ENCODE results near the gene NEK2. TPM values are rescaled to one million over a fixed set of nuclear protein-coding genes. Genes with fewer than 3 reads are reported as not detected.
"Not testable (repeated sequence)": the region's sequence is repeated elsewhere in the genome, so short reads cannot be mapped to it uniquely, and the experiment has no call there.

Gene NEK2
- total RNA-seq (10 to 100 TPM in 1 of 5 experiments, under 1 TPM in 3, not detected in 1; 0.16 to 26.5 (median 0.25) TPM), polyA plus RNA-seq (under 1 TPM in 1 of 2 donors, not detected in 1; 0.11 TPM), total RNA-seq (not detected)

- POLR2A ChIA-PET = interaction anchor here (1.4 kb wide), 1 partner anchor 15 kb away, joined by 3 read pairs; no protein-coding TSS in a partner anchor
- peak; percentile 53 to 90 (median 85) for DNase-seq
- Histone ChIP-seq H3K27ac (ENCODE audit: low read depth, low read length) (peak within 1 kb of the TSS; percentile 56), H3K9me3 (ENCODE audit: control insufficient read depth in 2 of 3, low read length in 3 of 3) (no peaks in the 10 kb centered on the region), H3K4me1 (ENCODE audit: control insufficient read depth in 2 of 2, insufficient read depth in 2 of 2, low read length in 2 of 2) (peaks cover 5 to 7% of the 10 kb centered on the region in 2 donors), H3K36me3 (ENCODE audit: control insufficient read depth in 2 of 3, insufficient read depth in 3 of 3, low read length in 3 of 3) (no peaks in the 10 kb centered on the region), H3K4me3 (ENCODE audit: low read length) (peak within 1 kb of the TSS; percentile 76), H3K27me3 (ENCODE audit: control insufficient read depth in 2 of 2, insufficient read depth in 2 of 2, low read length in 2 of 2) (no peaks in the 10 kb centered on the region)
- CTCF ChIA-PET = interaction anchor here (2.2 kb wide), 1 partner anchor 360 kb away, joined by 5 read pairs; the partner anchor contains the start of genes DTL and INTS7
- Mint-ChIP-seq H3K27me3 (no peaks in the 10 kb centered on the region), H3K27ac (peak within 1 kb of the TSS; percentile 45 to 88 (median 80)), H3K4me3 (peak within 1 kb of the TSS; percentile 88 to 96 (median 92)), H3K4me1 (peaks cover 8 to 38% (median 13%) of the 10 kb centered on the region in 7 donors), H3K36me3 (peaks cover 0 to 17% (median 0%) of the 10 kb centered on the region in 5 donors), H3K9me3 (peaks cover 0 to 2% (median 0%) of the 10 kb centered on the region in 11 donors)
- peak; percentile 97 for ATAC-seq
- intact Hi-C loops (cut with micrococcal nuclease) = loop anchor here (1.0 to 5.0 kb wide), 11 partner anchors 96 to 1340 kb away; partner anchors contain the start of genes DTL (in 2 of the 2), INTS7 (in 2 of the 2), SLC30A1 (in 2 of the 2) and ANGEL2 (in 1 of the 2)
Measured at GRCh38 chr1:211675230-211676105, at the start of gene NEK2. Gene NEK2 (minus strand): TSS chr1:211675621. CDS start chr1:211675479, 142 bp downstream.

GRCh38 chr1:211724687-211725196, 49.3 kb upstream of the NEK2 start:
- Histone ChIP-seq H3K9me3 (ENCODE audit: control insufficient read depth in 2 of 3, low read length in 3 of 3) (no peaks in the 10 kb centered on the region), H3K27ac (ENCODE audit: low read depth, low read length) (no peak overlapping the region), H3K4me3 (ENCODE audit: low read length) (no peak overlapping the region), H3K36me3 (ENCODE audit: control insufficient read depth in 2 of 3, insufficient read depth in 3 of 3, low read length in 3 of 3) (no peaks in the 10 kb centered on the region), H3K27me3 (ENCODE audit: control insufficient read depth in 2 of 2, insufficient read depth in 2 of 2, low read length in 2 of 2) (no peaks in the 10 kb centered on the region), H3K4me1 (ENCODE audit: control insufficient read depth in 2 of 2, insufficient read depth in 2 of 2, low read length in 2 of 2) (no peaks in the 10 kb centered on the region)
- no peaks in the 10 kb centered on the region for H3K36me3 Mint-ChIP-seq
- intact Hi-C loops (cut with micrococcal nuclease) = no loop called here
- H3K27me3 Mint-ChIP-seq = peaks cover 3 to 12% (median 6%) of the 10 kb centered on the region in 5 donors
- ChIA-PET POLR2A (no interaction called here), CTCF (no interaction called here)
- H3K9me3 Mint-ChIP-seq = peaks cover 0 to 5% (median 0%) of the 10 kb centered on the region in 11 donors
- DNase-seq = no peak
- no peak overlapping the region for H3K27ac Mint-ChIP-seq
- H3K4me1 Mint-ChIP-seq = no peaks in the 10 kb centered on the region
- no peak for ATAC-seq
- H3K4me3 Mint-ChIP-seq = no peak overlapping the region

GRCh38 chr1:211723273-211723672, 47.9 kb upstream of the NEK2 start:
- ATAC-seq = no peak
- Mint-ChIP-seq H3K27ac (no peak overlapping the region), H3K27me3 (peaks cover 3 to 12% (median 6%) of the 10 kb centered on the region in 5 donors), H3K9me3 (peaks cover 0 to 5% (median 0%) of the 10 kb centered on the region in 11 donors), H3K36me3 (no peaks in the 10 kb centered on the region), H3K4me1 (no peaks in the 10 kb centered on the region), H3K4me3 (no peak overlapping the region)
- no peak overlapping the region for H3K4me3 ChIP-seq (ENCODE audit: low read length)
- no peaks in the 10 kb centered on the region for H3K9me3 ChIP-seq (ENCODE audit: control insufficient read depth in 2 of 3, low read length in 3 of 3)
- intact Hi-C loops (cut with micrococcal nuclease) = no loop called here
- ChIA-PET CTCF (interaction anchor here (0.7 kb wide), 1 partner anchor 24 kb away, joined by 3 read pairs; no protein-coding TSS in a partner anchor), POLR2A (no interaction called here)
- no peaks in the 10 kb centered on the region for H3K36me3 ChIP-seq (ENCODE audit: control insufficient read depth in 2 of 3, insufficient read depth in 3 of 3, low read length in 3 of 3)
- no peaks in the 10 kb centered on the region for H3K4me1 ChIP-seq (ENCODE audit: control insufficient read depth in 2 of 2, insufficient read depth in 2 of 2, low read length in 2 of 2)
- H3K27me3 ChIP-seq (ENCODE audit: control insufficient read depth in 2 of 2, insufficient read depth in 2 of 2, low read length in 2 of 2) = no peaks in the 10 kb centered on the region
- no peak overlapping the region for H3K27ac ChIP-seq (ENCODE audit: low read depth, low read length)
- DNase-seq = no peak

GRCh38 chr1:211722277-211723175, 47.1 kb upstream of the NEK2 start:
- intact Hi-C loops (cut with micrococcal nuclease) = no loop called here
- H3K4me3 ChIP-seq (ENCODE audit: low read length) = no peak overlapping the region
- no peak overlapping the region for H3K27ac ChIP-seq (ENCODE audit: low read depth, low read length)
- Mint-ChIP-seq H3K4me3 (no peak overlapping the region), H3K27me3 (peaks cover 3 to 14% (median 6%) of the 10 kb centered on the region in 5 donors), H3K9me3 (peaks cover 0 to 5% (median 0%) of the 10 kb centered on the region in 11 donors), H3K4me1 (no peaks in the 10 kb centered on the region), H3K27ac (no peak overlapping the region), H3K36me3 (no peaks in the 10 kb centered on the region)
- H3K36me3 ChIP-seq (ENCODE audit: control insufficient read depth in 2 of 3, insufficient read depth in 3 of 3, low read length in 3 of 3) = no peaks in the 10 kb centered on the region
- no peaks in the 10 kb centered on the region for H3K4me1 ChIP-seq (ENCODE audit: control insufficient read depth in 2 of 2, insufficient read depth in 2 of 2, low read length in 2 of 2)
- no peaks in the 10 kb centered on the region for H3K27me3 ChIP-seq (ENCODE audit: control insufficient read depth in 2 of 2, insufficient read depth in 2 of 2, low read length in 2 of 2)
- no peak for ATAC-seq
- POLR2A ChIA-PET = no interaction called here
- DNase-seq = no peak
- CTCF ChIA-PET = no interaction called here
- H3K9me3 ChIP-seq (ENCODE audit: control insufficient read depth in 2 of 3, low read length in 3 of 3) = no peaks in the 10 kb centered on the region

- intact Hi-C loops (cut with micrococcal nuclease); H3K27ac Mint-ChIP-seq; H3K9me3 Mint-ChIP-seq; H3K4me3 ChIP-seq (ENCODE audit: low read length); H3K9me3 ChIP-seq (ENCODE audit: control insufficient read depth in 2 of 3, low read length in 3 of 3); ATAC-seq; H3K27me3 ChIP-seq (ENCODE audit: control insufficient read depth in 2 of 2, insufficient read depth in 2 of 2, low read length in 2 of 2); H3K4me1 ChIP-seq (ENCODE audit: control insufficient read depth in 2 of 2, insufficient read depth in 2 of 2, low read length in 2 of 2); H3K27ac ChIP-seq (ENCODE audit: low read depth, low read length); H3K36me3 ChIP-seq (ENCODE audit: control insufficient read depth in 2 of 3, insufficient read depth in 3 of 3, low read length in 3 of 3); H3K4me1 Mint-ChIP-seq; H3K4me3 Mint-ChIP-seq; POLR2A ChIA-PET; CTCF ChIA-PET; H3K36me3 Mint-ChIP-seq; DNase-seq: not testable (repeated sequence)
- H3K27me3 Mint-ChIP-seq = peaks cover 0 to 12% (median 0%) of the 10 kb centered on the region in 5 donors
Measured at GRCh38 chr1:211716555-211716954, 41.1 kb upstream of the NEK2 start.

GRCh38 chr1:211715971-211716370, 40.5 kb upstream of the NEK2 start:
- intact Hi-C loops (cut with micrococcal nuclease) = no loop called here
- Mint-ChIP-seq H3K9me3 (no peaks in the 10 kb centered on the region), H3K36me3 (no peaks in the 10 kb centered on the region), H3K27me3 (peaks cover 0 to 8% (median 0%) of the 10 kb centered on the region in 5 donors), H3K4me1 (no peaks in the 10 kb centered on the region), H3K27ac (no peak overlapping the region), H3K4me3 (no peak overlapping the region)
- Histone ChIP-seq H3K27ac (ENCODE audit: low read depth, low read length) (no peak overlapping the region), H3K4me3 (ENCODE audit: low read length) (no peak overlapping the region), H3K4me1 (ENCODE audit: control insufficient read depth in 2 of 2, insufficient read depth in 2 of 2, low read length in 2 of 2) (no peaks in the 10 kb centered on the region), H3K27me3 (ENCODE audit: control insufficient read depth in 2 of 2, insufficient read depth in 2 of 2, low read length in 2 of 2) (no peaks in the 10 kb centered on the region), H3K36me3 (ENCODE audit: control insufficient read depth in 2 of 3, insufficient read depth in 3 of 3, low read length in 3 of 3) (no peaks in the 10 kb centered on the region), H3K9me3 (ENCODE audit: control insufficient read depth in 2 of 3, low read length in 3 of 3) (no peaks in the 10 kb centered on the region)
- ChIA-PET CTCF (no interaction called here), POLR2A (no interaction called here)
- no peak for ATAC-seq
- DNase-seq = no peak

Measured in naive thymus-derived CD4-positive, alpha-beta T cell (primary cell).